Keratinocyte (primary cell): ENCODE measurements around the gene SMCO4. TPM values are rescaled to one million over a fixed set of nuclear protein-coding genes. Genes with fewer than 3 reads are reported as not detected.

Experiments
- DNase-seq: peaks from one replicate; pipeline ENCODE4 v3.0.0-alpha.2; 2011; ENCODE audit warnings: low read depth, missing footprints, low spot score
- FAIRE-seq: peaks from 2 replicates; lab custom pipeline; 2011; peaks lifted over from hg19 to GRCh38; lab: Jason Lieb, UNC
- H2AFZ ChIP-seq: 2 replicates; pipeline ENCODE4 v1.6.0; 2012; ENCODE audit warnings: low read length, control low read depth, inconsistent platforms; ENCODE audit not compliant: control insufficient read depth
- H3K27ac ChIP-seq: 2 replicates; pipeline ENCODE4 v1.5.1; 2011; ENCODE audit warnings: low read length; ENCODE audit not compliant: control insufficient read depth, insufficient read depth
- H3K27me3 ChIP-seq: 3 replicates; pipeline ENCODE4 v1.6.0; 2011; ENCODE audit warnings: low read length; ENCODE audit not compliant: control insufficient read depth, insufficient read depth; ENCODE audit errors: extremely low read depth
- H3K36me3 ChIP-seq, 2 experiments: 2 replicates in 1 of 2; 3 replicates in 1 of 2; pipeline ENCODE4 v1.5.1; 2011; ENCODE audit warnings: low read length in 2 of 2, mild to moderate bottlenecking in 1 of 2; ENCODE audit not compliant: control insufficient read depth in 2 of 2, insufficient read depth in 2 of 2; ENCODE audit errors: extremely low read depth in 1 of 2
- H3K4me1 ChIP-seq: 3 replicates; pipeline ENCODE4 v1.5.1; 2011; ENCODE audit warnings: low read length; ENCODE audit not compliant: control insufficient read depth, insufficient read depth; ENCODE audit errors: extremely low read depth
- H3K4me2 ChIP-seq: 3 replicates; pipeline ENCODE4 v1.6.0; 2011; ENCODE audit warnings: low read depth, low read length; ENCODE audit not compliant: control insufficient read depth, insufficient read depth; ENCODE audit errors: extremely low read depth
- H3K4me3 ChIP-seq, 3 experiments: fragments of 200-600 bp in 1 of 3; sonication (generic) in 1 of 3; 2 replicates in 2 of 3; 3 replicates in 1 of 3; pipeline ENCODE4 v1.5.1; 2011 to 2016; ENCODE audit warnings: low read length in 3 of 3, mild to moderate bottlenecking in 3 of 3, control low read depth in 2 of 3, inconsistent platforms in 1 of 3, low read depth in 1 of 3, mixed read lengths in 1 of 3, mixed run types in 1 of 3, moderate library complexity in 1 of 3; ENCODE audit not compliant: control insufficient read depth in 2 of 3, insufficient read depth in 2 of 3; ENCODE audit errors: extremely low read depth in 1 of 3
- H3K79me2 ChIP-seq: 2 replicates; pipeline ENCODE4 v1.6.0; 2012; ENCODE audit warnings: low read length; ENCODE audit not compliant: control insufficient read depth, insufficient read depth
- H3K9ac ChIP-seq: 3 replicates; pipeline ENCODE4 v1.6.0; 2011; ENCODE audit warnings: low read length; ENCODE audit not compliant: control insufficient read depth, insufficient read depth; ENCODE audit errors: extremely low read depth
- H3K9me1 ChIP-seq: 3 replicates; pipeline ENCODE4 v1.6.0; 2011; ENCODE audit warnings: low read length; ENCODE audit not compliant: control insufficient read depth, insufficient read depth; ENCODE audit errors: extremely low read depth
- H3K9me3 ChIP-seq: 2 replicates; pipeline ENCODE4 v1.5.1; 2012; ENCODE audit warnings: low read depth, low read length; ENCODE audit not compliant: control insufficient read depth
- H4K20me1 ChIP-seq: 3 replicates; pipeline ENCODE4 v1.6.0; 2011; ENCODE audit warnings: low read length; ENCODE audit not compliant: control insufficient read depth, insufficient read depth; ENCODE audit errors: extremely low read depth
- CTCF ChIP-seq, 3 experiments: IDR thresholded peaks in 1 of 3; conservative IDR thresholded peaks in 1 of 3; optimal IDR thresholded peaks in 1 of 3; 2 replicates in 2 of 3; 3 replicates in 1 of 3; pipeline versions ENCODE3 to v1.5.1; 2011; ENCODE audit warnings: low read length in 3 of 3, mild to moderate bottlenecking in 3 of 3, moderate library complexity in 2 of 3, control low read depth in 1 of 3, inconsistent platforms in 1 of 3; ENCODE audit not compliant: insufficient read depth in 2 of 3; ENCODE audit errors: extremely low read depth in 1 of 3
- EZH2 ChIP-seq: IDR thresholded peaks from one replicate; pipeline ENCODE4 v1.6.1; 2012; ENCODE audit warnings: inconsistent platforms, mild to moderate bottlenecking, low read length, moderate library complexity
- dilution Hi-C: fragments of 300-500 bp; cut with MboI; formaldehyde crosslinking; loops from one replicate; pipeline ENCODE4 v1.7.0; 2020; ENCODE audit warnings: low sequenced_read_pairs; ENCODE audit not compliant: extremely low pct_ligation_motif_present
- polyA plus RNA-seq, 5 experiments: library from polyadenylated mRNA; depleted of rRNA in 3 of 5; stranded (reverse) in 3 of 5; stranded (forward) in 1 of 5; unstranded in 1 of 5; fragments of >200 nt; gene quantifications; 1 replicate in 1 of 5; 2 replicates in 3 of 5; 3 replicates in 1 of 5; pipeline versions ENCODE4 v1.2.1 to v1.2.3, GENCODE V29; 2011 to 2012; ENCODE audit warnings: missing spikeins in 2 of 5, low read depth in 1 of 5, low replicate concordance in 1 of 5

The SMCO4 gene
- polyA plus RNA-seq, 1 donor (not counting 4 experiments of a cell fraction or from before 2014, with no cell fraction given), result 1.5 TPM

GRCh38 chr11:93490996-93491618 is 52.1 kb downstream of the SMCO4 start:
- no peaks in the 10 kb centered on the region for H3K36me3 ChIP-seq
- dilution Hi-C loops, result no loop called here
- H3K27me3 ChIP-seq, result no peaks in the 10 kb centered on the region
- no peaks in the 10 kb centered on the region for H3K4me1 ChIP-seq
- no peaks in the 10 kb centered on the region for H3K79me2 ChIP-seq
- no peak overlapping the region for H3K4me2 ChIP-seq
- H3K9me1 ChIP-seq, result no peaks in the 10 kb centered on the region
- DNase-seq (no peak), FAIRE-seq (no peak)
- H4K20me1 ChIP-seq, result no peaks in the 10 kb centered on the region
- no peak overlapping the region for H3K27ac ChIP-seq
- H3K9ac ChIP-seq, result no peak overlapping the region
- no peak overlapping the region for H3K4me3 ChIP-seq
- H2AFZ ChIP-seq, result no peak overlapping the region
- no peak for TF ChIP-seq CTCF (optimal IDR thresholded peaks at IDR 0.05 in 1 of 3, IDR thresholded peaks at IDR 0.05 in 1 of 3, conservative IDR thresholded peaks at IDR 0.05 in 1 of 3; ENCODE audit: extremely low read depth in 1 of 3, insufficient read depth in 2 of 3, low read length in 3 of 3)
- no peak for TF ChIP-seq EZH2
- H3K9me3 ChIP-seq, result no peaks in the 10 kb centered on the region

- Histone ChIP-seq H3K4me2 (no peak overlapping the region), H3K9me3 (no peaks in the 10 kb centered on the region), H3K4me1 (no peaks in the 10 kb centered on the region), H3K4me3 (no peak overlapping the region), H3K9me1 (no peaks in the 10 kb centered on the region), H3K27me3 (no peaks in the 10 kb centered on the region), H4K20me1 (no peaks in the 10 kb centered on the region), H3K9ac (no peak overlapping the region), H3K27ac (no peak overlapping the region), H3K79me2 (no peaks in the 10 kb centered on the region), H2AFZ (no peak overlapping the region), H3K36me3 (no peaks in the 10 kb centered on the region)
- dilution Hi-C loops, result no loop called here
- no peak for TF ChIP-seq EZH2
- TF ChIP-seq CTCF (optimal IDR thresholded peaks at IDR 0.05 in 1 of 3, IDR thresholded peaks at IDR 0.05 in 1 of 3, conservative IDR thresholded peaks at IDR 0.05 in 1 of 3; ENCODE audit: extremely low read depth in 1 of 3, insufficient read depth in 2 of 3, low read length in 3 of 3), result no peak
- DNase-seq (no peak), FAIRE-seq (no peak)
Observed at GRCh38 chr11:93489841-93490240, 53.4 kb downstream of the SMCO4 start.
